HG03342 (cell line): ENCODE results near the gene ARRB1.
"Not testable (repeated sequence)": the region's sequence is repeated elsewhere in the genome, so short reads cannot be mapped to it uniquely, and the experiment has no call there.

Experiments used
- ATAC-seq: cut with Tn5 transposase; IDR thresholded peaks from one replicate; pipeline ENCODE4 v1.9.1; 2021; ENCODE audit warnings: mild to moderate bottlenecking, moderate library complexity; ENCODE audit not compliant: unreplicated experiment

The ARRB1 gene

DNA sequence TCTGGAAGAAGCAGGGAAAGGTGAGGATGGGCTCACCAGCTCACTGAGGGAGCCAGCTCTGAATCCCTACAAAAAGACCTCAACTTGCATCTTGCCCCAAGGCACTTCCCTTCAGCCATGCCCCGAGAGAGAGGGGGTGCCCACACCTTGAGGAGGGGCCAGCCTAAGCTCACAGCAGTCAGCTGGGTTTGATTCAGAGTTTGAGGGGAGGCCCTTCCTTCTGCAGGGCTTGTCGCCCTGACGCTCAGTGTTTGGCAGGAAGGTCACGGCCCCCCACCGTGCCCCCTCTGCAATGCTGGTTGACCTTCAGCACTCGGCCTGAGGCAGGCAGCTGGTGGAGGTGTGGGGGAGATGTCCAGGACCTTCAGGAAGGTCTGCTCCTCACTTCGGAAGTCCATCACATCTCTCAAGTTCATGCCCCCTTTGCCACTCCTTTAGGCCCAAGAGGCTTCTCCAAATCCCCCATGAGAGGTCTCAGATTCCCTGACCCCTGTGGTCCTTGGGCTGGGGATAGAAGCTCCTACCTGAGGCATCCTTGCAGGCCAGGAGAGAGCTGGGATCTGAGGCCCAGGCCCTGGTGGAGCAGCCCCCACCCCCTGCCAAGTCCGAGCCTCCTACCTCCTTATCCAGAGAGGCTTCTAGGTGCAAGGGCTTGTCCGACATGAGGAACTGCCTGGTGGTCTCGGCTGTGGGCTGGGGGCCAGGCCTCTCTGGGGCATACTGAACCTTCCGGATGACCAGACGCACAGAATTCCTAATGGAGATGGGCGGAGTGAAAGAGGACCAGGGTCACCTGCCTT, 73.3 kb downstream of the ARRB1 start:
- ATAC-seq = no peak

GRCh38 chr11:75277211-75277805, 74.2 kb downstream of the ARRB1 start:
- ATAC-seq = no peak

GRCh38 chr11:75276686-75277085, 74.8 kb downstream of the ARRB1 start:
- no peak for ATAC-seq

DNA sequence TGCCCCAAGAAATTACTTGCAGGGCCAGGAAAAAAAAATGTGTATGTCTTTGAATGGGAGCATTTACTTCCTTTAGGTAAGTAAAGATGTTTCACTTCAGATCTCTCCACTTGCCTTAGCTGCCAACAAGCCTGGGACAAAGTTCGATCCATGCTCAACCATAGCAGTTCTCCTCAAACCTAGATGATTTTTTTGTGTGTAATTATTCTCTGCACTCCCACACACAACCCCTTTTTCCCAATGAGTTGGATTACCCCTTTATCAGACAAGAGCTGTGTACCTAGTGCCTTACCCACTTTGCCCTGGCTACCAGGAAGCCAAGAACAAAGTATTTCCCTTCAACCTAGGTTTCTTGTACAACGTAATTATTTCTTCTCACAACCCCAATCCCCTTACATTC, 75.3 kb downstream of the ARRB1 start:
- no peak for ATAC-seq

DNA sequence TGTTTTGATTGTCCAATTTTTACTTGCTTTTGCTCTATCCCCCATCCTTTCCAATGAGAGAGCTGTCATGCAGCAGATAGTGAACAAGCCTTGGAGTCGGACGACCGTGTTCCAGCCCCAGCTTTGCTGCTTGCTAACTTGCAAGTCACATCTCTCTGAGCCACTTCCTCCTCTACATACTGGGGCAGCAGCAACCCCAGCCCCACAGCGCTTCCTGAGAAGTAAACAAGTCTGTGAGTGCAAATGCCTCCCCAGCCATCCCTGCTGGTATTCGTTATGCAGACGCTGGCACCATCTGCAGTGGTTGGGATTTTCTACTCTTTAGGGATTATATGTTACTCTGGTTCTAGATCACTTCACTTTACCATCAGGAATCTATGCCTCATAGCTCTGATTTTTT, 75.9 kb downstream of the ARRB1 start:
- no peak for ATAC-seq

DNA sequence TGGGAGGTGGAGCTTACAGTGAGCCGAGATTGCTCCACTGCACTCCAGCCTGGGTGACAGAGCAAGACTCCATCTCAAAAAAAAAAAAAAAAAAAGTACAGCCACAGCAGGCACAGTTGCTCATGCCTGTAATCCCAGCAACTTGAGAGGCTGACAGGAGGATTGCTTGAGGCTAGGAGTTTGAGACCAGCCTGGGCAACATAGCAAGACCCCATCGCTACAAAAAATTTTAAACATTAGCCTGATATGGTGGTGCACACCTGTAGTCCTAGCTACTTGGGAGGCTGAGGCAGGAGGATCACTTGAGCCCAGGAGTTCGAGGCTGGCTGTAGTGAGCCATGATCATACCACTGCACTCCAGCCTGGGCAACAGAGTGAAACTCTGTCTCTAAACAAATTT, 76.7 kb downstream of the ARRB1 start:
- ATAC-seq = not testable (repeated sequence)

- no peak for ATAC-seq
Measured at GRCh38 chr11:75273411-75274391, 77.8 kb downstream of the ARRB1 start.

GRCh38 chr11:75272821-75273301, 78.6 kb downstream of the ARRB1 start:
- no peak for ATAC-seq

DNA sequence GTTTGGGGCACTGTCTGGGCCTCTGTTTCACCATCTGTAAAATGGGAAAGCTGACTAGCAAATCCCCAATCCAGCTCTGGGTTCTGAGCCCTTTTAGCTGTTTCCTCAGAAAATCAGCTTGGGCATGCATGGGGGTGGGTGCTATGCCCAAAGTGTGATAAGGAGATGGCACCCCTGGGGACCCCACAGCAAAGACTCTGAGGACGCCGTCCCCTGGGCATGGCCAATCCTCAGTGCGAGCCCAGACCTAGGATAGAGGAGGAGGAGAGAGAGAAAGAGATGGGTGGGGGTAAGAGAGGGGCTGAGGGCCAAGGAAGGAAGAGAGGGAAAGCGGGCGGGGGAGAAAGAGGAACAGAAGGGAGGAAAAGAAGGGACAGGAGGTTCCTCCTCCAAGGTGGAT, 79.1 kb downstream of the ARRB1 start:
- ATAC-seq = no peak

DNA sequence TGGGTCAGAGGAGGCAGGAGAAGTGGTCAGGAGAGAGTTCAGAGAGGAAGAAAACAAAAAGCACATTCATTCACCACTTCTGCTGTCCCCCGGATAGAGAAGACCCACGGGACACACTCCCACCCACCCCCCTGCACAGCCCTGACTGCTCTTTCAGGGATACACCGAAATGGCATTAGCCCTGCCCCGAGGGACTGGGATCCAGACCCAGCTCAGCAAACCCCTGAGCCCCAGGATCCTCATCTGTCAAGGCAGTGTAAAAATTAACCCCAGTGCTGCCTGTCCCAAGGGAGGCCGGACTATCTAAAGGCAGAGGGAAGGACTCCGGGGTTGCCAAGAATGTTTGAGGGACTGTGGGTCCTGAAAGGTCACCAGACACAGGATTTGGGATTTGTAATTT, 79.7 kb downstream of the ARRB1 start:
- ATAC-seq = no peak

- ATAC-seq = no peak
Measured at GRCh38 chr11:75270896-75271418, 80.5 kb downstream of the ARRB1 start.

DNA sequence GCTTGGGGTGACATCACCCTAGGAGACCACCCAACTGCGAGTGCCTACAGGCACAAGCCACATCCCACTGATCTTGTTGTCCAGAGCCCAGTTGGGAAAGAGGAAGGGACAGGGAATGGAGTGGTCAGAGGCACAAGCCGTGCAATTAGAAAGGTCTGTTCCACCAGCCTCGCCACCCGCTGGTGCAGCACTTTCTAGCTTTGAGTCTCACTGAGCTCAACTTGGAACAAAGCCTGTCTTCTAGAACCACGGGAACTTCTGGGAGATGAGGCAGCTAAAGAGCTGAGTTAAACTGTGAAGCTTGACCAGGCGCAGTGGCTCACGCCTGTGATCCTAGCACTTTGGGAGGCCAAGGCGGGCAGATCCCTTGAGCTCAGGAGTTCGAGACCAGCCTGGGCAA, 81.6 kb downstream of the ARRB1 start:
- ATAC-seq = no peak

- ATAC-seq = no peak
Measured at GRCh38 chr11:75269367-75269660, 82.1 kb downstream of the ARRB1 start.

- no peak for ATAC-seq
Measured at GRCh38 chr11:75268626-75269366, 82.7 kb downstream of the ARRB1 start.

GRCh38 chr11:75267171-75267970, 84.1 kb downstream of the ARRB1 start:
- ATAC-seq = no peak

- ATAC-seq = no peak
Measured at GRCh38 chr11:75265851-75266531, 85.5 kb downstream of the ARRB1 start.

DNA sequence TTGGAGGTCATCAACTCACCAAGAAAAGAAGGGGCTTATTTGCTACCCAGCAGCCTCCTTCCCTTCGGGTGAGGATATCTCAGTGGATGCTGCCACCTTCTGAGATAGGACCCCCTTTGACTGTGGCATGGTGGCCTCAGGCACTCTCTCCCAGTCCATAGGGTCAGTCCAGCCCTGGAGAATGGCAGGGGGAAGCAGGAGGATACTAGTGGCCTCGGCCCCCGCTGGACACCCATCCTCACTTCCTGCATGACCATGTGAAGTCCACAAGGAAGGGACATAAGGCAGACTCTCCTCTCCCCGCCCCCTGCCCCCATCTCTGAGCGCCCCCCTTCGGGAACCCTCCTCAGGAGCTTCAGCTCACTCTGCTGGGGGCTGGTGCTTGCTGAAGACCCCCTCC, 86.5 kb downstream of the ARRB1 start:
- no peak for ATAC-seq

DNA sequence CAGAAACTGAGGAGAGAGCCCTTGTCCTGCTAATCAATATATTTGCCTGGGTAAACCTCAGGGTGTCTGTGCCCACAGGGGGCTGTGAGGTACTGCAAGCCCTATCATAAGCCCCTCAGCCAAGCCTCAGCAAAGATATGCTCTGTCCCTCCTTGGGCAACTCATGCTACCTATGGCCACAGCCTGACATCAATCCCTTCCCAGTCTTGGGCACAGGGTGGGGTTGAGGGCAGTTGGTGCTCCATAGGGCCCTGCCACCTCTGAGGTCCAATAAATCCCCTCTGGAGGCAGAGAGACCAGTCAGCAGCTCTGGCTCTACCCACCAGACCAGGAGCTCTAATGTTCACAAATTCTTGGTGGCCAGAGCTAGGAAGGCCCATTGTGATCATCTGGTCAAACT, 87.1 kb downstream of the ARRB1 start:
- no peak for ATAC-seq

DNA sequence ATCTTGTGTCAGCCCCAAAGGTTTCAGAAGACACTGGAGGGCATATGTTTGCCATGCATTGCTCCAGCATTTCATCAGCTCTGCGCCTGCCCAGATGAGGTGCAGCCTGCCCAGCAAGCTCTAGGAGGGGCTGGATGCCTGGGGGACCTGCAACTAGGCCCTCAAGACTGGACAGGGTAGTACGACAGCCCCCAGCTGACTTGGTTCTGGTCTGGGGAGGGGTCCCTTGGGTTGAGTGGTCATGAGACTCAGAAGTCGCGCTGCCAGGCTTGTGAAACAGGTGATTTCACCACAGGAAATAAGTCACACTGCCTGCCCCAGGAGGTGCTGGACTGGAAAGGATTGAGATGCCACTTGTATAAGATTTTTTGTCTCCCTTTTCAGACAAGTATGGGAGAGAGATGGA, 87.5 kb downstream of the ARRB1 start:
- no peak for ATAC-seq
